SK-N-SH (cell line): ENCODE measurements around the gene SLC40A1. TPM values are rescaled to one million over a fixed set of nuclear protein-coding genes. Genes with fewer than 3 reads are reported as not detected.

ENCODE experiments used
- CTCF ChIA-PET: fragments of 300-600, 350-600 bp; formaldehyde crosslinking; extraction: SDS; loops from one replicate; lab custom pipeline; 2021; lab: Yijun Ruan, JAX
- POLR2A ChIA-PET: fragments of 350-600 bp; sonication (Branson Sonifier 250); formaldehyde crosslinking; extraction: SDS; loops from one replicate; lab custom pipeline; 2020; ENCODE audit warnings: antibody characterized with exemption, inconsistent platforms; lab: Yijun Ruan, JAX
- DNase-seq: peaks from one replicate; pipeline ENCODE4 v3.0.0; 2012
- H2AFZ ChIP-seq: fragments of 200-600 bp; sonication (generic); 2 replicates; pipeline ENCODE4 v1.8.1; 2016; ENCODE audit warnings: antibody characterized with exemption, mild to moderate bottlenecking, low read depth
- H3F3A ChIP-seq: fragments of 200-600 bp; sonication (generic); replicated peaks from 2 replicates; pipeline ENCODE3; 2016; ENCODE audit warnings: antibody characterized with exemption, mild to moderate bottlenecking; ENCODE audit not compliant: insufficient read depth
- H3K27ac ChIP-seq, 2 experiments: fragments of 200-500 bp in 1 of 2; fragments of 200-600 bp in 1 of 2; sonication (Bioruptor generic) in 1 of 2; sonication (generic), shearing (Covaris generic) in 1 of 2; 2 replicates each; pipeline versions ENCODE4 v1.5.1 to v1.6.1; 2014 to 2016; ENCODE audit warnings: low read depth in 2 of 2, inconsistent platforms in 1 of 2, low read length in 1 of 2, mild to moderate bottlenecking in 1 of 2, mixed read lengths in 1 of 2
- H3K27me3 ChIP-seq: fragments of 200-600 bp; sonication (generic), shearing (Covaris generic); 2 replicates; pipeline ENCODE4 v1.6.1; 2016; ENCODE audit warnings: mixed run types; ENCODE audit not compliant: insufficient read depth
- H3K36me3 ChIP-seq, 2 experiments: fragments of 200-500 bp in 1 of 2; fragments of 200-600 bp in 1 of 2; sonication (Bioruptor generic) in 1 of 2; sonication (generic) in 1 of 2; replicated peaks in 1 of 2; 2 replicates each; pipeline versions ENCODE3 to v1.5.1; 2014 to 2016; ENCODE audit warnings: low read length in 1 of 2, mild to moderate bottlenecking in 1 of 2; ENCODE audit not compliant: insufficient read depth in 2 of 2, control insufficient read depth in 1 of 2
- H3K4me1 ChIP-seq, 2 experiments: fragments of 200-500 bp in 1 of 2; fragments of 200-600 bp in 1 of 2; sonication (Bioruptor generic) in 1 of 2; sonication (generic), shearing (Covaris generic) in 1 of 2; 2 replicates each; pipeline versions ENCODE4 v1.5.1 to v1.6.1; 2014 to 2016; ENCODE audit warnings: low read depth in 1 of 2, low read length in 1 of 2, mixed run types in 1 of 2; ENCODE audit not compliant: insufficient read depth in 2 of 2, control insufficient read depth in 1 of 2
- H3K4me2 ChIP-seq: fragments of 200-600 bp; sonication (generic), shearing (Covaris generic); 2 replicates; pipeline ENCODE4 v1.6.1; 2017; ENCODE audit warnings: mixed run types
- H3K4me3 ChIP-seq, 2 experiments: fragments of 200-500 bp in 1 of 2; fragments of 200-600 bp in 1 of 2; sonication (Bioruptor generic) in 1 of 2; sonication (generic), shearing (Covaris generic) in 1 of 2; 2 replicates each; pipeline versions ENCODE4 v1.5.1 to v1.8.1; 2014 to 2016; ENCODE audit warnings: low read depth in 2 of 2, inconsistent platforms in 1 of 2, low read length in 1 of 2, mild to moderate bottlenecking in 1 of 2, mixed read lengths in 1 of 2, moderate library complexity in 1 of 2
- H3K79me2 ChIP-seq: fragments of 200-600 bp; sonication (generic); 2 replicates; pipeline ENCODE4 v1.8.1; 2017; ENCODE audit warnings: mild to moderate bottlenecking; ENCODE audit not compliant: insufficient read depth
- H3K9ac ChIP-seq: fragments of 200-600 bp; sonication (generic); 2 replicates; pipeline ENCODE4 v1.6.1; 2017; ENCODE audit warnings: mixed run types
- H3K9me2 ChIP-seq: fragments of 200-600 bp; sonication (generic); 2 replicates; pipeline ENCODE4 v1.6.1; 2017; ENCODE audit warnings: mixed run types
- H3K9me3 ChIP-seq: fragments of 200-600 bp; sonication (generic); 2 replicates; pipeline ENCODE4 v1.6.1; 2017; ENCODE audit warnings: mixed run types, mild to moderate bottlenecking, moderate library complexity
- H4K20me1 ChIP-seq: fragments of 200-600 bp; sonication (generic); 2 replicates; pipeline ENCODE4 v1.6.1; 2017; ENCODE audit warnings: mild to moderate bottlenecking, mixed run types; ENCODE audit not compliant: insufficient read depth
- ELF1 ChIP-seq: IDR thresholded peaks from 2 replicates; pipeline ENCODE4 v1.4.0; 2012
- FOXJ3 ChIP-seq: sonication (generic); formaldehyde crosslinking; IDR thresholded peaks from 2 replicates; pipeline ENCODE4 v1.5.1; 2020; ENCODE audit warnings: mild to moderate bottlenecking, missing genetic modification reagents
- GABPA ChIP-seq: IDR thresholded peaks from 2 replicates; pipeline ENCODE4 v1.4.0; 2012; ENCODE audit warnings: low read depth, mild to moderate bottlenecking
- JUND ChIP-seq: IDR thresholded peaks from 2 replicates; pipeline ENCODE4 v1.4.0; 2012
- NRF1 ChIP-seq: IDR thresholded peaks from 2 replicates; pipeline ENCODE4 v1.6.1; 2012; ENCODE audit warnings: low read depth, mild to moderate bottlenecking, low read length
- PBX3 ChIP-seq: IDR thresholded peaks from 2 replicates; pipeline ENCODE4; 2012
- RAD21 ChIP-seq: IDR thresholded peaks from 2 replicates; pipeline ENCODE4 v1.6.1; 2012; ENCODE audit warnings: mild to moderate bottlenecking, low read length
- SIN3A ChIP-seq: IDR thresholded peaks from 2 replicates; pipeline ENCODE4 v1.6.1; 2012; ENCODE audit warnings: low read depth, mild to moderate bottlenecking, low read length, moderate library complexity, borderline replicate concordance
- TAF1 ChIP-seq: IDR thresholded peaks from 2 replicates; pipeline ENCODE4 v1.6.1; 2012; ENCODE audit warnings: low read depth, mild to moderate bottlenecking, low read length, moderate library complexity, borderline replicate concordance
- USF1 ChIP-seq: IDR thresholded peaks from 2 replicates; pipeline ENCODE4 v1.4.0; 2012; ENCODE audit warnings: low read depth, borderline replicate concordance
- USF2 ChIP-seq: fragments of 150-350 bp; IDR thresholded peaks from 2 replicates; pipeline ENCODE4 v1.6.1; 2017; ENCODE audit warnings: antibody characterized with exemption, low read length, low read depth, borderline replicate concordance
- YY1 ChIP-seq: IDR thresholded peaks from 2 replicates; pipeline ENCODE4 v1.4.0; 2012; ENCODE audit warnings: low read depth, mild to moderate bottlenecking
- WGBS: methylation state at CpG from one replicate; pipeline ENCODE4 v1.1.6; 2017; ENCODE audit warnings: low lambda C conversion rate; 5-methylcytosine and 5-hydroxymethylcytosine counted together
- polyA plus RNA-seq, 3 experiments: library from polyadenylated mRNA; depleted of rRNA; stranded (reverse); fragments of >200 nt; gene quantifications; 2 replicates each; pipeline ENCODE4 v1.2.3, GENCODE V29; 2012

Gene SLC40A1
- polyA plus RNA-seq, 1 of the 3 experiments (the other 2 are of a cell fraction), result 1.8 TPM

- Histone ChIP-seq H3K9me3 (no peaks in the 10 kb centered on the region), H3K36me3 (no peaks in the 10 kb centered on the region), H2AFZ (no peak overlapping the region), H3K4me2 (no peak overlapping the region), H3K27ac (no peak overlapping the region)
- TF ChIP-seq USF2 (no peak), ELF1 (no peak), FOXJ3 (CRISPR knock-in tag) (no peak), JUND (no peak), RAD21 (no peak), NRF1 (no peak), PBX3 (no peak), TAF1 (no peak), USF1 (no peak)
- TF ChIP-seq, all 33 proteins: peak for 0
- no peak overlapping the region for H3K4me3 ChIP-seq
- no peaks in the 10 kb centered on the region for H3K9me2 ChIP-seq
- CTCF ChIA-PET, result interaction anchor here (0.6 kb wide), 1 partner anchor 234 kb away, joined by 3 read pairs; no protein-coding TSS in a partner anchor
- H3K4me1 ChIP-seq, result no peaks in the 10 kb centered on the region
- H3F3A ChIP-seq, result peaks cover 4% of the 10 kb centered on the region
- H3K79me2 ChIP-seq, result no peaks in the 10 kb centered on the region
- H4K20me1 ChIP-seq, result no peaks in the 10 kb centered on the region
- POLR2A ChIA-PET, result no interaction called here
- H3K9ac ChIP-seq, result no peak overlapping the region
- no peaks in the 10 kb centered on the region for H3K27me3 ChIP-seq
- WGBS, result 79% methylated on average over 3 of the region's 3 CpGs
- DNase-seq, result no peak
Observed at GRCh38 chr2:189595417-189595816, 14.8 kb upstream of the SLC40A1 start.

- Histone ChIP-seq H3K27ac (no peak overlapping the region), H4K20me1 (no peaks in the 10 kb centered on the region), H3K4me1 (no peaks in the 10 kb centered on the region), H3K9me3 (no peaks in the 10 kb centered on the region), H3K4me3 (no peak overlapping the region)
- CTCF ChIA-PET, result no interaction called here
- TF ChIP-seq GABPA (no peak), YY1 (no peak), SIN3A (no peak), USF2 (no peak)
- TF ChIP-seq, all 33 proteins: peak for 0
- Histone ChIP-seq H3K79me2 (no peaks in the 10 kb centered on the region), H3F3A (no peaks in the 10 kb centered on the region), H3K9ac (no peak overlapping the region), H3K4me2 (no peak overlapping the region), H3K36me3 (no peaks in the 10 kb centered on the region), H2AFZ (no peak overlapping the region), H3K27me3 (no peaks in the 10 kb centered on the region), H3K9me2 (no peaks in the 10 kb centered on the region)
- no peak for DNase-seq
- 77% methylated on average over 2 of the region's 2 CpGs for WGBS
- POLR2A ChIA-PET, result no interaction called here
Observed at GRCh38 chr2:189594305-189594704, 13.7 kb upstream of the SLC40A1 start.
